Activated CD4-positive, alpha-beta T cell treated with anti-CD3 and anti-CD28 coated beads, Interleukin-10, Interleukin-2, amounts not matched to agents 100 ng/mL and 50 ng/mL, durations not matched to agents 16 hours and 8 hours (primary cell): ENCODE results near the gene HAUS6.

Experiments used
- DNase-seq: peaks from one replicate; pipeline ENCODE4 v3.0.0-alpha.2; 2020

Gene HAUS6

DNA sequence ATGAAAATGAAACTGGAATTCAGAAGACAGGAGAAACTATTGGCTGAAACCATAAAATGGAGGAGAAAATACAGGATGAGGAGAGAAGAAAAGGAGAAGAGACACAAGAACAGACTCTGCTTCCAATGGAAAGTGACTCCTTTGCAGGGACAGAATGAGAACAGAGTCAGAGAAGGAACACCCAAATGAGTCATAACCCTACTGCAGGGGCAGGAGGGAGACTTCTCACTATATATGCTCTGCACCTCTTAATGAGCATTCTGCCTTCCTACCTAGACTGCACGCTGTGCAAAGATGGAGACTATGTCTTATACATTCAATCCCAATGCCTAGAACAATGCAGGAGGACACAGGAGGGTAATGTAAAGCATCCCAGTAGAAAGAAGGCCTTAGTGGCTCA is 71.8 kb downstream of the HAUS6 start:
- peak; percentile 43 for DNase-seq

GRCh38 chr9:19028835-19029451 is 73.8 kb downstream of the HAUS6 start:
- peak; percentile 61 for DNase-seq

GRCh38 chr9:19027825-19028224 is 74.9 kb downstream of the HAUS6 start:
- no peak for DNase-seq

- peak; percentile 34 for DNase-seq
These were observed 76.3 kb downstream of the HAUS6 start for GRCh38 chr9:19026375-19026774.

DNA sequence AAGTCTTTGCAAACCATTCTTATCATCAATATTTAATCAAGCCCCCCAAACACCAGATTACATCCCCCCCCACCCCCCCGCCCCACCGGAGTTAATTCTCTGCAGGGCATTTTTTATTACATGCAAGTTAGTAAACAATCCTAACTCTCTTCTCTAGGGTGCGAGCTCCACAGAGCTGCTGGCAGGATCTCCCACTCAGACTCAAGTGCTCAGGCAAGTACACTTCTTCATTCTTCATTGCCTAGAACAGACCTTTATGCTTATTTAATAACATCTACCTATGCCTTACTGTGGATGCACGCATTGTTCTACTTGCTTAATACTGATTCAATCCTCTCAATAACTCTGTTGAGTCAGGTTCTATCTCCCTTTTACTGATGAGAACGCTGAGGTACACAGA is 79.6 kb downstream of the HAUS6 start:
- no peak for DNase-seq

GRCh38 chr9:19022206-19022605 is 80.5 kb downstream of the HAUS6 start:
- peak; percentile 43 for DNase-seq

GRCh38 chr9:19021649-19022048 is 81.1 kb downstream of the HAUS6 start:
- peak; percentile 25 for DNase-seq

- DNase-seq: no peak
These were observed 81.7 kb downstream of the HAUS6 start for GRCh38 chr9:19020886-19021455.

- DNase-seq: no peak
These were observed 84.5 kb downstream of the HAUS6 start for GRCh38 chr9:19018201-19018600.

DNA sequence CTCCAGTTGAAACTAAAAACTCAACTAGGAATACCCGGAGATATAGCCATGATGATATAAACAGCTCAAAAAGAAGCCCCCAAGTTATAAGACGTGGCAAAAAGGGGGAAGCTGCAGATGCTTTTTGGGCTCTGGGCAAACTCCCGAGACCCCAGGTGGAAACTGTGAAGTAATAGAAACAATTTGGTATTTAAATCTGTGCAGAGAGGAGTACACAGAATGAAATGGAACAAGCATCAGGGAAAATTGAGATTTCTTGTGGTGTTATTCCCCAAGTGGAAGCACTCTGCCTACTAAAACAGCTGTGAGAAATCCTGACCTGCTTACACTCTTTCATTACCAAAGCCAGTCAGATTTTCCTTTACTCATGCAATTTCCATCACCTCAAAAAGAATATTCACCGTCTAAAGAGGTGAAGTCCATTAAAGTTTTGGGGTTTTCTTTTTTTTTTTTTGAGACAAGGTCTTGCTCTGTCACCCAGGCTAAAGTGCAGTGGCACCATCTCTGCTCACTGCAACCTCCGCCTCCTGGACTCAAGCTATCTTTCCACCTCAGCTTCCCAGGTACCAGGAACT is 93.2 kb downstream of the HAUS6 start:
- no peak for DNase-seq
